Liver (tissue), 3 donors: Measurements from ENCODE around the gene C12orf75.

Experiments used
- NR2F2 ChIP-seq: IDR thresholded peaks from 2 replicates; pipeline ENCODE4 v1.6.1; 2016; ENCODE audit warnings: antibody characterized with exemption
- RAD21 ChIP-seq, 2 donors: IDR thresholded peaks; 2 replicates each; pipeline ENCODE4 v1.6.1; 2016; ENCODE audit warnings: antibody characterized with exemption in 2 of 2, mild to moderate bottlenecking in 2 of 2
- RXRA ChIP-seq, 2 donors: IDR thresholded peaks; 2 replicates each; pipeline ENCODE4 v1.6.1; 2017 to 2018; ENCODE audit warnings: antibody characterized with exemption in 2 of 2, mild to moderate bottlenecking in 1 of 2
- YY1 ChIP-seq: IDR thresholded peaks from 2 replicates; pipeline ENCODE4 v1.6.1; 2016; ENCODE audit warnings: antibody characterized with exemption, mild to moderate bottlenecking
- TF ChIP-seq, protein P1 (sequence below): fragments of 150-350 bp; IDR thresholded peaks from 2 replicates; pipeline ENCODE4 v1.5.1; 2017; ENCODE audit warnings: improper control_type of control experiment, low read depth, low read length; ENCODE audit not compliant: missing input control
- TF ChIP-seq, protein P2 (sequence below): IDR thresholded peaks from 2 replicates; pipeline ENCODE4 v1.6.1; 2016; ENCODE audit warnings: antibody characterized with exemption
- TF ChIP-seq, protein P3 (sequence below): IDR thresholded peaks from 2 replicates; pipeline ENCODE4 v1.6.1; 2016; ENCODE audit warnings: antibody characterized with exemption
- TF ChIP-seq, protein P4 (sequence below): IDR thresholded peaks from 2 replicates; pipeline ENCODE4 v1.6.1; 2016; ENCODE audit warnings: antibody characterized with exemption
- donor health status: healthy.
- donor health status: healthy.

DNA sequence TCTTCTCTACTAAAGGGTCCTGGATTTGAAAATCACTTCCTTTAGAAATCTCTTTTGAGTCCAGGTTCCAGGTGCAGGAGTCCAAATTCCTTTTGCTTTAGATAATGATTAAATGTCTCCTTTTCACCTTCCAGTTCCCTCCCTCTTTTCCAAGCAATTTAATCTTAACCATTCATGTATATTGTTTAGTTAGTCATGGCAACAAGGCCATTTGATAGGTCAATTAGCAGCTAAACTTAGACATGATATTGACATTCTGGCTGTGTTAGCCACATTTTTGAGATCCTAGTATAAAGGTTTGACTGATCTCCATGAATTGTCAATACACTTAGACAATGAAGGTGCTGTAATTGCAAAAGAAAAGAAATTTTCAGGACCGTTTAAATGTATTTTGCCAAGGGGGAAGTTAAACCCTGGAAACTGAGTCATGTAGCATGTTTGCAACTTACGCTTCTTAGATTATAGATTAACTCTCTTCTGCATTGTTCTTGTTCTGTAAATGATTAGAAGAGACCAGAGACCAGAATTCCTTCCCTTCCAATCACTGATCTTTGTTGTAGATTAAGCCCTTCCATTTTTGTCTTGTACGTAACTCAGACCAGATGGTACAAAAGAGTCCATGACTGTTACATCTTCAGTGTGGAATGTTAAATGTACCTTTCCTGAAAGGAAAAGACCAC lies 12.4 kb upstream of the C12orf75 start:
- TF ChIP-seq, protein P1, sequence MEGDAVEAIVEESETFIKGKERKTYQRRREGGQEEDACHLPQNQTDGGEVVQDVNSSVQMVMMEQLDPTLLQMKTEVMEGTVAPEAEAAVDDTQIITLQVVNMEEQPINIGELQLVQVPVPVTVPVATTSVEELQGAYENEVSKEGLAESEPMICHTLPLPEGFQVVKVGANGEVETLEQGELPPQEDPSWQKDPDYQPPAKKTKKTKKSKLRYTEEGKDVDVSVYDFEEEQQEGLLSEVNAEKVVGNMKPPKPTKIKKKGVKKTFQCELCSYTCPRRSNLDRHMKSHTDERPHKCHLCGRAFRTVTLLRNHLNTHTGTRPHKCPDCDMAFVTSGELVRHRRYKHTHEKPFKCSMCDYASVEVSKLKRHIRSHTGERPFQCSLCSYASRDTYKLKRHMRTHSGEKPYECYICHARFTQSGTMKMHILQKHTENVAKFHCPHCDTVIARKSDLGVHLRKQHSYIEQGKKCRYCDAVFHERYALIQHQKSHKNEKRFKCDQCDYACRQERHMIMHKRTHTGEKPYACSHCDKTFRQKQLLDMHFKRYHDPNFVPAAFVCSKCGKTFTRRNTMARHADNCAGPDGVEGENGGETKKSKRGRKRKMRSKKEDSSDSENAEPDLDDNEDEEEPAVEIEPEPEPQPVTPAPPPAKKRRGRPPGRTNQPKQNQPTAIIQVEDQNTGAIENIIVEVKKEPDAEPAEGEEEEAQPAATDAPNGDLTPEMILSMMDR: no peak
- peak; percentile 8 to 14 for TF ChIP-seq RAD21 (IDR thresholded peaks at IDR 0.05)
- no peak for TF ChIP-seq YY1
- peak; percentile 69 for TF ChIP-seq NR2F2
- TF ChIP-seq RXRA (IDR thresholded peaks at IDR 0.05): peak; percentile 42 to 62
- TF ChIP-seq, protein P2, sequence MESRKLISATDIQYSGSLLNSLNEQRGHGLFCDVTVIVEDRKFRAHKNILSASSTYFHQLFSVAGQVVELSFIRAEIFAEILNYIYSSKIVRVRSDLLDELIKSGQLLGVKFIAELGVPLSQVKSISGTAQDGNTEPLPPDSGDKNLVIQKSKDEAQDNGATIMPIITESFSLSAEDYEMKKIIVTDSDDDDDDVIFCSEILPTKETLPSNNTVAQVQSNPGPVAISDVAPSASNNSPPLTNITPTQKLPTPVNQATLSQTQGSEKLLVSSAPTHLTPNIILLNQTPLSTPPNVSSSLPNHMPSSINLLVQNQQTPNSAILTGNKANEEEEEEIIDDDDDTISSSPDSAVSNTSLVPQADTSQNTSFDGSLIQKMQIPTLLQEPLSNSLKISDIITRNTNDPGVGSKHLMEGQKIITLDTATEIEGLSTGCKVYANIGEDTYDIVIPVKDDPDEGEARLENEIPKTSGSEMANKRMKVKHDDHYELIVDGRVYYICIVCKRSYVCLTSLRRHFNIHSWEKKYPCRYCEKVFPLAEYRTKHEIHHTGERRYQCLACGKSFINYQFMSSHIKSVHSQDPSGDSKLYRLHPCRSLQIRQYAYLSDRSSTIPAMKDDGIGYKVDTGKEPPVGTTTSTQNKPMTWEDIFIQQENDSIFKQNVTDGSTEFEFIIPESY: peak; percentile 15
- TF ChIP-seq, protein P3, sequence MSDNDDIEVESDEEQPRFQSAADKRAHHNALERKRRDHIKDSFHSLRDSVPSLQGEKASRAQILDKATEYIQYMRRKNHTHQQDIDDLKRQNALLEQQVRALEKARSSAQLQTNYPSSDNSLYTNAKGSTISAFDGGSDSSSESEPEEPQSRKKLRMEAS: no peak
- TF ChIP-seq, protein P4, sequence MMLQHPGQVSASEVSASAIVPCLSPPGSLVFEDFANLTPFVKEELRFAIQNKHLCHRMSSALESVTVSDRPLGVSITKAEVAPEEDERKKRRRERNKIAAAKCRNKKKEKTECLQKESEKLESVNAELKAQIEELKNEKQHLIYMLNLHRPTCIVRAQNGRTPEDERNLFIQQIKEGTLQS: no peak
